K562 (cell line): ENCODE data around the gene GGPS1. TPM values are rescaled to one million over a fixed set of nuclear protein-coding genes. Genes with fewer than 3 reads are reported as not detected.

Experiments used
- ATAC-seq: fragments of 200-7000 bp; cut with Tn5 transposase; 3 replicates; pipeline ENCODE4 v1.9.1; 2020; ENCODE audit warnings: moderate library complexity
- BruUV-seq: library from RNA; stranded (reverse); fragments of 400-500 nt; replicated peaks from 2 replicates; lab custom pipeline; 2021; lab: Mats Ljungman, UMichigan
- CTCF ChIA-PET: fragments of 300-600 bp; formaldehyde crosslinking; extraction: SDS; loops from one replicate; lab custom pipeline; 2021; ENCODE audit warnings: low intra/inter-chr PET ratio; lab: Yijun Ruan, JAX
- POLR2A ChIA-PET: fragments of 300-600, 350-650 bp; sonication (Branson Sonifier 250); formaldehyde crosslinking; extraction: SDS; loops from one replicate; lab custom pipeline; 2021; ENCODE audit warnings: antibody characterized with exemption, inconsistent platforms; lab: Yijun Ruan, JAX
- DNase-seq, 4 experiments: peaks; one replicate each; pipeline versions ENCODE4 v3.0.0 to v3.0.0-alpha.2; 2011 to 2018; ENCODE audit warnings: low spot score in 3 of 4, mixed read lengths in 3 of 4; ENCODE audit errors: extremely low read depth in 1 of 4
- FAIRE-seq: peaks from 2 replicates; lab custom pipeline; 2011; peaks lifted over from hg19 to GRCh38; lab: Jason Lieb, UNC
- H2AFZ ChIP-seq: 2 replicates; pipeline ENCODE4 v1.6.0; 2011; ENCODE audit warnings: low read depth, low read length, control low read depth, inconsistent platforms
- H3K27ac ChIP-seq: fragments of 200-600 bp; 3 replicates; pipeline ENCODE4 v1.8.0; 2011; ENCODE audit warnings: low read depth, mild to moderate bottlenecking, control low read depth, inconsistent platforms, low read length, moderate library complexity, mixed read lengths; ENCODE audit errors: extremely low read depth
- H3K27me3 ChIP-seq, 2 experiments: fragments of 300-600 bp in 1 of 2; 2 replicates in 1 of 2; 3 replicates in 1 of 2; pipeline versions ENCODE4 v1.6.0 to v1.8.0; 2011; ENCODE audit warnings: inconsistent platforms in 2 of 2, low read length in 2 of 2, mild to moderate bottlenecking in 1 of 2, mixed read lengths in 1 of 2, moderate library complexity in 1 of 2; ENCODE audit not compliant: control insufficient read depth in 2 of 2, insufficient read depth in 2 of 2
- H3K36me3 ChIP-seq: fragments of 300-600 bp; 3 replicates; pipeline ENCODE4 v1.8.0; 2011; ENCODE audit warnings: mild to moderate bottlenecking, low read length, inconsistent platforms; ENCODE audit not compliant: control insufficient read depth, insufficient read depth
- H3K4me1 ChIP-seq, 2 experiments: fragments of 200-600 bp in 1 of 2; replicated peaks in 1 of 2; 2 replicates in 1 of 2; 3 replicates in 1 of 2; pipeline versions ENCODE4 v1.5.1 to v1.8.0; 2011; ENCODE audit warnings: inconsistent platforms in 2 of 2, low read length in 2 of 2, mild to moderate bottlenecking in 1 of 2, mixed read lengths in 1 of 2, moderate library complexity in 1 of 2; ENCODE audit not compliant: control insufficient read depth in 2 of 2, insufficient read depth in 2 of 2
- H3K4me2 ChIP-seq: 2 replicates; pipeline ENCODE4 v1.6.1; 2011; ENCODE audit warnings: low read length, control low read depth, inconsistent platforms, mixed read lengths; ENCODE audit not compliant: insufficient read depth
- H3K4me3 ChIP-seq: fragments of 200-600 bp; sonication (generic), shearing (Covaris generic); 2 replicates; pipeline ENCODE4 v1.5.1; 2016; ENCODE audit warnings: control low read depth, inconsistent platforms
- H3K79me2 ChIP-seq: fragments of 200-600 bp; 3 replicates; pipeline ENCODE4 v1.8.0; 2011; ENCODE audit warnings: low read length, inconsistent platforms; ENCODE audit not compliant: control insufficient read depth, insufficient read depth
- H3K9ac ChIP-seq, 2 experiments: 2 replicates each; pipeline versions ENCODE4 v1.6.0 to v1.6.1; 2011; ENCODE audit warnings: low read depth in 2 of 2, low read length in 2 of 2, control low read depth in 1 of 2, inconsistent platforms in 1 of 2, mild to moderate bottlenecking in 1 of 2, mixed read lengths in 1 of 2; ENCODE audit not compliant: insufficient read depth in 1 of 2
- H3K9me1 ChIP-seq: one replicate; pipeline ENCODE4 v1.6.0; 2011; ENCODE audit warnings: inconsistent platforms, mild to moderate bottlenecking, low read length, moderate library complexity; ENCODE audit not compliant: control insufficient read depth, insufficient read depth
- H3K9me3 ChIP-seq: replicated peaks from 2 replicates; pipeline ENCODE4 v1.5.1; 2011; ENCODE audit warnings: low read depth, low read length, inconsistent platforms; ENCODE audit not compliant: control insufficient read depth, insufficient read depth
- H4K20me1 ChIP-seq: replicated peaks from 2 replicates; pipeline ENCODE4 v1.6.1; 2011; ENCODE audit warnings: low read length, inconsistent platforms, mixed read lengths; ENCODE audit not compliant: control insufficient read depth, insufficient read depth
- CBX3 ChIP-seq, 2 experiments: IDR thresholded peaks; 1 replicate in 1 of 2; 2 replicates in 1 of 2; pipeline ENCODE4 v1.6.1; 2012; ENCODE audit warnings: inconsistent platforms in 2 of 2, low read length in 2 of 2, borderline replicate concordance in 1 of 2, control low read depth in 1 of 2
- CTBP1 ChIP-seq: fragments of 450-650 bp; IDR thresholded peaks from 2 replicates; pipeline ENCODE4 v1.6.1; 2016; ENCODE audit warnings: borderline replicate concordance
- EHMT2 ChIP-seq: fragments of 450-650 bp; IDR thresholded peaks from 2 replicates; pipeline ENCODE4 v1.6.1; 2018; ENCODE audit warnings: antibody characterized with exemption
- HCFC1 ChIP-seq: IDR thresholded peaks from 2 replicates; pipeline ENCODE4 v1.6.1; 2012; ENCODE audit warnings: low read depth, low read length, improper control_type of control experiment
- HDAC8 ChIP-seq: fragments of 450-650 bp; IDR thresholded peaks from 2 replicates; pipeline ENCODE4 v1.6.1; 2016; ENCODE audit warnings: mild to moderate bottlenecking, missing genetic modification characterization, moderate library complexity, missing compliant biosample characterization
- NCOA1 ChIP-seq: fragments of 450-650 bp; IDR thresholded peaks from 2 replicates; pipeline ENCODE4 v1.6.1; 2016; ENCODE audit warnings: low read depth
- NFATC3 ChIP-seq: fragments of 450-650 bp; IDR thresholded peaks from 2 replicates; pipeline ENCODE4 v1.6.1; 2017; ENCODE audit warnings: mild to moderate bottlenecking
- NR2C2 ChIP-seq, 2 experiments: fragments of 200-800 bp in 1 of 2; sonication (Bioruptor generic) in 1 of 2; sonication (generic) in 1 of 2; formaldehyde crosslinking in 1 of 2; IDR thresholded peaks; 2 replicates each; pipeline versions ENCODE4 v1.6.1 to v1.8.0; 2016 to 2022; ENCODE audit warnings: mild to moderate bottlenecking in 1 of 2, missing compliant biosample characterization in 1 of 2, missing genetic modification characterization in 1 of 2, missing genetic modification reagents in 1 of 2
- PTTG1 ChIP-seq: fragments of 450-650 bp; IDR thresholded peaks from 2 replicates; pipeline ENCODE4 v1.6.1; 2016; ENCODE audit warnings: low read depth, mild to moderate bottlenecking, missing genetic modification characterization, missing compliant biosample characterization
- PURB ChIP-seq: sonication (generic); formaldehyde crosslinking; IDR thresholded peaks from 2 replicates; pipeline ENCODE4 v1.9.0; 2021; ENCODE audit warnings: low read depth, mild to moderate bottlenecking, missing genetic modification reagents
- RBM14 ChIP-seq: fragments of 200-400 bp; formaldehyde crosslinking; IDR thresholded peaks from 2 replicates; pipeline ENCODE4 v1.6.1; 2018; ENCODE audit warnings: low read depth, mild to moderate bottlenecking, low read length, moderate library complexity, borderline replicate concordance; ENCODE audit not compliant: insufficient read depth
- RBM25 ChIP-seq: fragments of 200-400 bp; formaldehyde crosslinking; IDR thresholded peaks from 2 replicates; pipeline ENCODE4 v1.6.1; 2018; ENCODE audit warnings: low read length, low read depth, moderate library complexity; ENCODE audit not compliant: severe bottlenecking
- SAP30 ChIP-seq: fragments of 200-600 bp; sonication (generic); IDR thresholded peaks from 2 replicates; pipeline ENCODE4 v1.6.1; 2012; ENCODE audit warnings: borderline replicate concordance, low read depth, mild to moderate bottlenecking, moderate library complexity, low read length, control low read depth, inconsistent platforms; ENCODE audit not compliant: insufficient read depth, poor library complexity, severe bottlenecking
- SIX5 ChIP-seq, 2 experiments: IDR thresholded peaks; 2 replicates each; pipeline ENCODE4 v1.6.1; 2011; ENCODE audit warnings: low read length in 2 of 2, borderline replicate concordance in 1 of 2, low read depth in 1 of 2, mild to moderate bottlenecking in 1 of 2, moderate library complexity in 1 of 2; ENCODE audit not compliant: insufficient read depth in 1 of 2
- ZNF224 ChIP-seq: sonication (generic); formaldehyde crosslinking; IDR thresholded peaks from 2 replicates; pipeline ENCODE4 v1.8.0; 2022; ENCODE audit warnings: mild to moderate bottlenecking, missing genetic modification reagents
- ZNF316 ChIP-seq: fragments of 450-650 bp; IDR thresholded peaks from 2 replicates; pipeline ENCODE4 v1.6.1; 2016
- WGBS: fragments of 100-300 bp; shearing (Covaris generic); methylation state at CpG from one replicate; pipeline ENCODE4 v1.1.6; 2016; ENCODE audit warnings: low coverage, mixed read lengths; ENCODE audit not compliant: insufficient coverage; ENCODE audit errors: missing lambda C conversion rate; 5-methylcytosine and 5-hydroxymethylcytosine counted together
- in situ Hi-C: fragments of 300-500 bp; cut with MboI; formaldehyde crosslinking; loops from 4 replicates; pipeline ENCODE4 v1.15.0; 2018; ENCODE audit warnings: inconsistent platforms, mixed read lengths
- intact Hi-C: fragments of 100-400 bp; cut with micrococcal nuclease; formaldehyde crosslinking; loops from 2 replicates; pipeline ENCODE4 v1.14.2; 2022
- polyA plus RNA-seq, 8 experiments: library from polyadenylated mRNA; depleted of rRNA in 4 of 8; stranded (reverse) in 5 of 8; unstranded in 3 of 8; fragments of >200 nt; fragmentation: Nextera tagmentation in 2 of 8; fragmentation: Illumina TruSeq in 1 of 8; extraction: Ambion mirVana in 2 of 8; extraction: Trizol in 1 of 8; gene quantifications; 2 replicates each; pipeline versions ENCODE4 v1.2.1 to v1.2.3, GENCODE V29; 2011 to 2014; ENCODE audit warnings: inconsistent platforms in 1 of 8, missing spikeins in 1 of 8
- total RNA-seq, 7 experiments: library from RNA; depleted of rRNA in 6 of 7; stranded (reverse); fragments of >200 nt in 6 of 7; fragmentation: Illumina TruSeq in 2 of 7; extraction: Trizol in 2 of 7; gene quantifications; 2 replicates each; pipeline versions ENCODE4 v1.2.1 to v1.2.3, GENCODE V29; 2011 to 2021; ENCODE audit warnings: low replicate concordance in 1 of 7
- TF ChIP-seq, protein P1 (sequence below): fragments of 450-650 bp; formaldehyde crosslinking; IDR thresholded peaks from 2 replicates; pipeline ENCODE4 v1.4.0; 2022; ENCODE audit warnings: missing genetic modification characterization
- TF ChIP-seq, protein P2 (sequence below): fragments of 450-650 bp; IDR thresholded peaks from one replicate; pipeline ENCODE4 v1.6.1; 2018; ENCODE audit warnings: mild to moderate bottlenecking, moderate library complexity; ENCODE audit not compliant: partially characterized antibody

Gene GGPS1
- total and polyA plus RNA-seq, 9 of the 15 experiments (the other 6 are each of a cell fraction or from before 2014, with no cell fraction given): 18.8 to 104 (median 56.3) TPM

DNA sequence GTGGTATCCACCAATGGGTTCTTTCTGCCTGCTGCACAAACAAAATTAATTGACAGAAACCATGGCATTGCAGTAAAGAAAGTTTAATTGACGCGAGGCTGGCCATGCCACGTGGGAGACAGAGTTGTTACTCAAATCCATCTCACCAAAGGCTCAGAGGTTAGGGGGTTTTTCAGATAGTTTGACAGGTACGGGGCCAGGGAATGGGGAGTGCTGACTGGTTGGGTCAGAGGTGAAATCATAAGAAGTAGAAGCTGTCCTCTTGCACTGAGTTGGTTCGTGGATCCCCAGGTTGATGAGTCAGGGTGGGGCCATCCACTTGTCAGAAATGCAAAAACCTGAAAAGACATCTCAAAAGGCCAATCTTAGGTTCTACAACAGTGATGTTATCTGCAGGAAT lies 37.9 kb downstream of the GGPS1 start:
- no peaks in the 10 kb centered on the region for H3K27me3 ChIP-seq
- peak overlapping the region in 1 of 2 experiments; percentile 77; a peak in 3 of 4 replicates for H3K9ac ChIP-seq
- no peak overlapping the region for H3K4me3 ChIP-seq
- no peaks in the 10 kb centered on the region for H3K9me1 ChIP-seq
- no peaks in the 10 kb centered on the region for H4K20me1 ChIP-seq
- FAIRE-seq (peak; percentile 46), DNase-seq (peak; percentile 29 to 62 (median 46)), ATAC-seq (0 out of 3 replicates have a peak, but pooled peaks have one; percentile 6)
- in situ Hi-C loops (no loop called here), intact Hi-C loops (loop anchor here (2.0 kb wide), 1 partner anchor 49 kb away; no protein-coding TSS in a partner anchor)
- ChIA-PET POLR2A (interaction anchor here (2.3 to 2.7 kb wide), 2 partner anchors 8 to 12 kb away, joined by 11 to 20 read pairs; no protein-coding TSS in a partner anchor), CTCF (no interaction called here)
- peak overlapping the region; percentile 85 for H3K4me2 ChIP-seq
- H3K9me3 ChIP-seq: no peaks in the 10 kb centered on the region
- peaks cover 14% of the 10 kb centered on the region; the same call in 2 of the 3 replicates for H3K36me3 ChIP-seq
- BruUV-seq: no TSS peak
- H3K27ac ChIP-seq: peak overlapping the region; percentile 69
- peaks cover 40% of the 10 kb centered on the region for H3K79me2 ChIP-seq
- H2AFZ ChIP-seq: peak overlapping the region; percentile 86
- 63% methylated on average over 5 of the region's 5 CpGs for WGBS
- peaks cover 9 to 16% of the 10 kb centered on the region in 2 experiments; a peak in 4 of 5 replicates for H3K4me1 ChIP-seq
- TF ChIP-seq NR2C2 (CRISPR knock-in tag; IDR thresholded peaks at IDR 0.05): no peak
- TF ChIP-seq NR2C2 (tag; IDR thresholded peaks at IDR 0.05): peak; percentile 22; the same call in 1 of the 2 replicates
- TF ChIP-seq ZNF316: 0 out of 2 replicates have a peak, but pooled peaks have one; percentile 3
- no peak for TF ChIP-seq NFATC3
- no peak for TF ChIP-seq SAP30
- peak; percentile 17; the same call in 1 of the 2 replicates for TF ChIP-seq EHMT2
- TF ChIP-seq, protein P1, sequence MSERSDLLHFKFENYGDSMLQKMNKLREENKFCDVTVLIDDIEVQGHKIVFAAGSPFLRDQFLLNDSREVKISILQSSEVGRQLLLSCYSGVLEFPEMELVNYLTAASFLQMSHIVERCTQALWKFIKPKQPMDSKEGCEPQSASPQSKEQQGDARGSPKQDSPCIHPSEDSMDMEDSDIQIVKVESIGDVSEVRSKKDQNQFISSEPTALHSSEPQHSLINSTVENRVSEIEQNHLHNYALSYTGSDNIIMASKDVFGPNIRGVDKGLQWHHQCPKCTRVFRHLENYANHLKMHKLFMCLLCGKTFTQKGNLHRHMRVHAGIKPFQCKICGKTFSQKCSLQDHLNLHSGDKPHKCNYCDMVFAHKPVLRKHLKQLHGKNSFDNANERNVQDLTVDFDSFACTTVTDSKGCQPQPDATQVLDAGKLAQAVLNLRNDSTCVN (CRISPR knock-in tag): no peak
- no peak for TF ChIP-seq HCFC1
- TF ChIP-seq, protein P2, sequence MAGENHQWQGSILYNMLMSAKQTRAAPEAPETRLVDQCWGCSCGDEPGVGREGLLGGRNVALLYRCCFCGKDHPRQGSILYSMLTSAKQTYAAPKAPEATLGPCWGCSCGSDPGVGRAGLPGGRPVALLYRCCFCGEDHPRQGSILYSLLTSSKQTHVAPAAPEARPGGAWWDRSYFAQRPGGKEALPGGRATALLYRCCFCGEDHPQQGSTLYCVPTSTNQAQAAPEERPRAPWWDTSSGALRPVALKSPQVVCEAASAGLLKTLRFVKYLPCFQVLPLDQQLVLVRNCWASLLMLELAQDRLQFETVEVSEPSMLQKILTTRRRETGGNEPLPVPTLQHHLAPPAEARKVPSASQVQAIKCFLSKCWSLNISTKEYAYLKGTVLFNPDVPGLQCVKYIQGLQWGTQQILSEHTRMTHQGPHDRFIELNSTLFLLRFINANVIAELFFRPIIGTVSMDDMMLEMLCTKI: no peak
- TF ChIP-seq CTBP1: peak; percentile 16; the same call in 1 of the 2 replicates
- no peak for TF ChIP-seq PTTG1 (tag)
- TF ChIP-seq ZNF224 (CRISPR knock-in tag): no peak
- peak in 1 of 2 experiments; percentile 29; a peak in 1 of 3 replicates for TF ChIP-seq CBX3 (IDR thresholded peaks at IDR 0.05; ENCODE audit: borderline replicate concordance in 1 of 2, low read length in 2 of 2)
- no peak for TF ChIP-seq RBM14
- no peak for TF ChIP-seq PURB (CRISPR knock-in tag)
- no peak for TF ChIP-seq NCOA1
- no peak for TF ChIP-seq HDAC8 (tag)
- no peak for TF ChIP-seq SIX5 (IDR thresholded peaks at IDR 0.05; ENCODE audit: borderline replicate concordance in 1 of 2, insufficient read depth in 1 of 2, low read depth in 1 of 2, low read length in 2 of 2)
- no peak for TF ChIP-seq RBM25
